ENCODE data around the gene GRIN2A.

Gene GRIN2A

DNA sequence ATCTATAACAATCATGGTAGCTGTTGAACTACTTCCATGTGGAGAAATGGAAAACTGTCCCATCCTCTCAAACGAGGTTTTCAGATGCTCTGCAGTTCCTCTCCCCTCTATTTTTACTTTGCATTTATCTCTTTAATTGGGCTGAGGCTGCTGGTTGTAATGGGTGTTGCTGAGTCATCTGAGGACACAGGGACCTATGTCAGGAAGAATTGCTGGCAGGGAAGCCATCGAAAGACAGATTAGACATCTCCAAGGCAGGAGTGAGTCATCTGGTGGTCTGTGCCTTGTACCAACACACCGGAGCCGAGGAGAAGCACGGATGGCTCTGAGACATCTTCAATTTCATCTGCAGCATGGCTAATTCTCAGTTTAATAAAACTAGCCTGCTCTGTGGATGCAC is 394.5 kb downstream of the GRIN2A start:
- Mint-ChIP-seq H3K4me3 (no peak overlapping the region), H3K27me3 (ENCODE audit: low read depth) (peaks cover 3% of the 10 kb centered on the region)

DNA sequence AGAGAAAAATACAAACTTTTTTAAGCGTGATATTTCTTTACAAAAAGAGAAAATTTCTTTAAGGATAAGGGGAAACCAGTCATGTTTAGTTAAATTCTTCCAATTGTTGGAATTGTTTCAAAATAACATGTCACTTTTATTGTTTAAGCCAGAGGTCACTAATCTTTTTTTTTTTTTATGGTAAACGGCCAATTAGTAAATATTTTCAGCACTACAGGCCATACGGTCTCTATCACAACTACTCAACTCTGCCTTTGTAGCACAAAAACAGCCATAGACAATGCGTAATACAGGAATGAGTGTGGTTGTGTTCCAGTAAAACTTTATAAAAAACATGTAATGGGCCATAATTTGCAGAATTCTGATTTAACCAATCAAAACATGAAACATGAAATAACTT is 401.4 kb downstream of the GRIN2A start:
- peaks cover 6% of the 10 kb centered on the region for H3K27me3 Mint-ChIP-seq (ENCODE audit: low read depth)
- no peak overlapping the region for H3K27ac Mint-ChIP-seq
- no peaks in the 10 kb centered on the region for H3K9me3 Mint-ChIP-seq
- H3K4me1 Mint-ChIP-seq = no peaks in the 10 kb centered on the region
- H3K4me3 Mint-ChIP-seq = no peak overlapping the region
- H3K36me3 Mint-ChIP-seq (ENCODE audit: low read depth) = no peaks in the 10 kb centered on the region
- TF ChIP-seq, protein P1, sequence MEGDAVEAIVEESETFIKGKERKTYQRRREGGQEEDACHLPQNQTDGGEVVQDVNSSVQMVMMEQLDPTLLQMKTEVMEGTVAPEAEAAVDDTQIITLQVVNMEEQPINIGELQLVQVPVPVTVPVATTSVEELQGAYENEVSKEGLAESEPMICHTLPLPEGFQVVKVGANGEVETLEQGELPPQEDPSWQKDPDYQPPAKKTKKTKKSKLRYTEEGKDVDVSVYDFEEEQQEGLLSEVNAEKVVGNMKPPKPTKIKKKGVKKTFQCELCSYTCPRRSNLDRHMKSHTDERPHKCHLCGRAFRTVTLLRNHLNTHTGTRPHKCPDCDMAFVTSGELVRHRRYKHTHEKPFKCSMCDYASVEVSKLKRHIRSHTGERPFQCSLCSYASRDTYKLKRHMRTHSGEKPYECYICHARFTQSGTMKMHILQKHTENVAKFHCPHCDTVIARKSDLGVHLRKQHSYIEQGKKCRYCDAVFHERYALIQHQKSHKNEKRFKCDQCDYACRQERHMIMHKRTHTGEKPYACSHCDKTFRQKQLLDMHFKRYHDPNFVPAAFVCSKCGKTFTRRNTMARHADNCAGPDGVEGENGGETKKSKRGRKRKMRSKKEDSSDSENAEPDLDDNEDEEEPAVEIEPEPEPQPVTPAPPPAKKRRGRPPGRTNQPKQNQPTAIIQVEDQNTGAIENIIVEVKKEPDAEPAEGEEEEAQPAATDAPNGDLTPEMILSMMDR (IDR thresholded peaks at IDR 0.05; ENCODE audit: unreplicated experiment in 3 of 3) = no peak

More for the DNA sequence above, 394.5 kb downstream of the GRIN2A start:
- TF ChIP-seq, protein P1 (IDR thresholded peaks at IDR 0.05; ENCODE audit: unreplicated experiment in 3 of 3) = no peak
- Mint-ChIP-seq H3K36me3 (ENCODE audit: low read depth) (no peaks in the 10 kb centered on the region), H3K9me3 (no peaks in the 10 kb centered on the region), H3K27ac (no peak overlapping the region), H3K4me1 (no peaks in the 10 kb centered on the region)

DNA sequence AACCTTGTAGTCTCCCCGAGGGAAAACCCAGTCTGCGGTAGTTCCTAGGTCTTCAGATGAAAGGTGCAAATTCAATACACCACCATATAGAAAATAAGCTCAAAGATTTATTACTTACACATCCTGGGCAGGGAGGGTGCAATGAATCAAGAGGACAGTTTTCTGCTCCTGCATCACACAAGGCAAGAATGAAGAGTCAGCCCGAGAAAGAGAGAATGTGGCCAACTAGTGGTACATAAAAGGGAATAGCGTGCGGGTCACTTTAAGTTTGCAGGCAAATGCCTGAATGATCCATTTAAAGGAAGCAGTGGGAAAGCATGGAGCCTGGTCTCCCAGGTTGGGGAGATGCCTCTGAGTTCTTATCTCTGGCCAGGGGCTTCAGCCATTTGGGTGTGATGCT is 403.4 kb downstream of the GRIN2A start:
- Mint-ChIP-seq H3K4me1 (no peaks in the 10 kb centered on the region), H3K27me3 (ENCODE audit: low read depth) (peaks cover 9% of the 10 kb centered on the region), H3K9me3 (no peaks in the 10 kb centered on the region), H3K27ac (no peak overlapping the region), H3K4me3 (no peak overlapping the region), H3K36me3 (ENCODE audit: low read depth) (no peaks in the 10 kb centered on the region)
- TF ChIP-seq, protein P1 (IDR thresholded peaks at IDR 0.05; ENCODE audit: unreplicated experiment in 3 of 3) = no peak

DNA sequence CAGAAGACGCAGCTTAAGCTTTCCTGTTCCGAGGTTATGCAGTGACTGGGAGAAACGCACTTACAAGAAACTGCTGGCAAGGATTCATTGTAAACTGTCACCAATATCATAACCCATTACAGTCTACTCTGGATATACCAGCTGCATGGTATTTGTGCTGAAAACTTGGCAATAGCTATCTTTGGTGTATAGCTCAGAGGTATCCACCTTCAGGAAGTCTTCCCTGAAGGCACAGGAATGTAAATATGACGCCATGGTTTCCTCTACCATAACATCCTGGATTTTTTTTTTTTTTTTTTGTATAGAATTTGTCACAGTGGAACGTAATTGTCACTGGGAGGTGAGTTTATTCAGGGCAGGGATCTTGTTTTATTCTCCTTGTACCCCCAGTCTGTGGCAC is 406.2 kb downstream of the GRIN2A start:
- Mint-ChIP-seq H3K36me3 (ENCODE audit: low read depth) (no peaks in the 10 kb centered on the region), H3K9me3 (peaks cover 2% of the 10 kb centered on the region), H3K4me3 (no peak overlapping the region), H3K4me1 (peaks cover 8% of the 10 kb centered on the region), H3K27me3 (ENCODE audit: low read depth) (peaks cover 13% of the 10 kb centered on the region), H3K27ac (no peak overlapping the region)
- TF ChIP-seq, protein P1 (IDR thresholded peaks at IDR 0.05; ENCODE audit: unreplicated experiment in 3 of 3) = no peak

DNA sequence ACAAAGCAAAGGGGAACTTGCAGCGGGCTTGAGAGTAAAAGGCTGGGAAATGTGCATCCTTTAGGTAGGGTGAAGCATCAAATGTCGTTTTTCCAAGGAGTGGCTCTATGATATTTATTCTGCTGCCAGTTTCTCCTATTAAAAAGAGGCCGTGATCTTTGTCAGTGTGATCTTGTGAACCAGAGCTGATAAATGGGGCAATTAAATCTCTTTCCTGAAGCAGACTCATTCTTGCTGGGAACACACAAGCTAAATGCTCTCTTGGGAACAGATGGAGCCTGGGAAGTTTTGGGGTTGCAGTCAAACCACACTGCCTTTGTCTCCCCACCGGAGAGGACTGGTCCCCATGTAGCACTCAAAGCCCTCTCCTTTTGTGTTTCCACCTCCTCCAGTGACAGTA is 408.9 kb downstream of the GRIN2A start:
- no peak overlapping the region for H3K27ac Mint-ChIP-seq
- TF ChIP-seq, protein P1 (IDR thresholded peaks at IDR 0.05; ENCODE audit: unreplicated experiment in 3 of 3) = no peak
- H3K36me3 Mint-ChIP-seq (ENCODE audit: low read depth) = no peaks in the 10 kb centered on the region
- H3K4me3 Mint-ChIP-seq = no peak overlapping the region
- peaks cover 9% of the 10 kb centered on the region for H3K27me3 Mint-ChIP-seq (ENCODE audit: low read depth)
- H3K4me1 Mint-ChIP-seq = peaks cover 8% of the 10 kb centered on the region
- peaks cover 2% of the 10 kb centered on the region for H3K9me3 Mint-ChIP-seq

DNA sequence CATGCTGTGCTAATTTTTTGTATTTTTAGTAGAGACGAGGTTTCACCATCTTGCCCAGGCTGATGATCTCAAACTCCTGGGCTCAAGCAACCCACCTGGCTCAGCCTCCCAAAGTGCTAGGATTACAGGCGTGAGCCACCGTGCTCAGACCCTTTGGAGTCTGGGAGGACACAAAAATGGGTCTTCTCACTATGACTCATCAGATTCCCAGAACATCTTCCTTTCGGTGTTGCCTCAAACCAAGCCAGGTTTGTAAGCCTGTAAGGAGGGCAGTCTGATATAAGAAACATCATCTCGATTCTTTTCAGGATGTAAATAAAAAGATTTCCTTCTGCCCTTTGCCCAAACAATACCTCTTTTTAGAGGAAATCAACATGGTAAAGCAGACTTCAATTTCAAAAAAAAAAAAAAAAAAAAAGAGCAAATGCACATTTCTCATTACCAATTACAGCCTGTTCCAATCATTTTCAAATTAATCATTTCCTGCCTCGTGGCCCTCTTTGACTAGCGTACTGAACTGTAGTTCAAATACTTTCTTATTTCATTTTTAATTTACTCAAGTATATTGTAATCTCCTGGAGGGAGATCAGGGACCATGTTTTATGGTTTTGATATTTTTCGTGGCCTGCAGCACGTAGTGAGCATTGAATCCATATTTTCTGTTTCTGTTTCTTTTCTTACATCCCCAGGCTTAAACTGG is 409.6 kb downstream of the GRIN2A start:
- TF ChIP-seq, protein P1 (IDR thresholded peaks at IDR 0.05; ENCODE audit: unreplicated experiment in 3 of 3) = no peak
- Mint-ChIP-seq H3K4me3 (no peak overlapping the region), H3K36me3 (ENCODE audit: low read depth) (no peaks in the 10 kb centered on the region), H3K27ac (no peak overlapping the region), H3K27me3 (ENCODE audit: low read depth) (peaks cover 9% of the 10 kb centered on the region), H3K9me3 (peaks cover 2% of the 10 kb centered on the region), H3K4me1 (peaks cover 8% of the 10 kb centered on the region)

Measured in nephron (organoid).